Body of pancreas (tissue), 4 donors: Measurements from ENCODE around the gene CLDN19. TPM values are rescaled to one million over a fixed set of nuclear protein-coding genes. Genes with fewer than 3 reads are reported as not detected.

ENCODE experiments used
- ATAC-seq: fragments of 150-250 bp; one replicate; pipeline ENCODE4 v1.9.1; 2016
- DNase-seq, 4 donors: peaks; one replicate each; pipeline ENCODE4 v3.0.0-alpha.2; 2019
- H3K27ac ChIP-seq, 4 donors: fragments of 200-600 bp; sonication (generic); 1 replicate in 3 of 4; 2 replicates in 1 of 4; pipeline versions ENCODE4 v1.5.1 to v1.6.1; 2016 to 2019; ENCODE audit warnings: mild to moderate bottlenecking in 1 of 4, mixed read lengths in 1 of 4, moderate library complexity in 1 of 4
- H3K27me3 ChIP-seq, 2 donors: fragments of 200-600 bp; sonication (generic); one replicate each; pipeline ENCODE4 v1.6.0; 2016; ENCODE audit warnings: mild to moderate bottlenecking in 1 of 2
- H3K36me3 ChIP-seq, 2 donors: fragments of 200-600 bp; sonication (generic); replicated peaks in 1 of 2; 2 replicates each; pipeline ENCODE4 v1.5.1; 2016; ENCODE audit warnings: low read depth in 2 of 2; ENCODE audit not compliant: insufficient read depth in 1 of 2
- H3K4me1 ChIP-seq: fragments of 200-600 bp; sonication (generic); one replicate; pipeline ENCODE4 v1.6.0; 2016
- H3K4me3 ChIP-seq, 2 donors: fragments of 200-600 bp; sonication (generic); 1 replicate in 1 of 2; 2 replicates in 1 of 2; pipeline ENCODE4 v1.5.1; 2016 to 2019
- H3K9me3 ChIP-seq, 3 donors: fragments of 200-600 bp; sonication (generic); 1 replicate in 2 of 3; 2 replicates in 1 of 3; pipeline ENCODE4 v1.5.1; 2016
- CTCF ChIP-seq, 7 experiments: fragments of 450-650 bp in 4 of 7; fragments of 200-600 bp in 3 of 7; sonication (generic) in 3 of 7; IDR thresholded peaks; one replicate each; pipeline ENCODE4 v1.5.1; 2016 to 2019; ENCODE audit warnings: antibody characterized with exemption in 7 of 7
- POLR2A ChIP-seq, 3 donors: fragments of 450-650 bp; IDR thresholded peaks; one replicate each; pipeline ENCODE4 v1.6.1; 2016; ENCODE audit warnings: antibody characterized with exemption in 3 of 3, mild to moderate bottlenecking in 2 of 3
- WGBS, 2 donors: methylation state at CpG; one replicate each; pipeline ENCODE4 v1.1.5; 2017; 5-methylcytosine and 5-hydroxymethylcytosine counted together
- intact Hi-C: fragments of 100-400 bp; cut with DNase I; formaldehyde crosslinking; loops from one replicate; pipeline ENCODE4 v1.15.1; 2023
- total RNA-seq, 2 donors: library from RNA; depleted of rRNA; stranded (reverse); fragments of >200 nt; gene quantifications; one replicate each; pipeline ENCODE4 v1.1.0, GENCODE V29; 2016

Gene CLDN19
- total RNA-seq, 2 donors from 2014 or later = not detected

GRCh38 chr1:42776502-42776901, 36.5 kb upstream of the CLDN19 start:
- TF ChIP-seq CTCF (IDR thresholded peaks at IDR 0.05) (no peak), POLR2A (IDR thresholded peaks at IDR 0.05) (no peak)
- no peak for DNase-seq
- Histone ChIP-seq H3K4me1 (no peaks in the 10 kb centered on the region), H3K36me3 (peaks cover 0 to 7% of the 10 kb centered on the region in 2 donors), H3K27ac (no peak overlapping the region), H3K4me3 (no peak overlapping the region), H3K9me3 (no peaks in the 10 kb centered on the region), H3K27me3 (no peaks in the 10 kb centered on the region)
- intact Hi-C loops = no loop called here
- ATAC-seq = no peak
- WGBS, 2 donors = 90 to 98% methylated on average over 4 to 6 of the region's 6 CpGs

- intact Hi-C loops = no loop called here
- no peaks in the 10 kb centered on the region for H3K9me3 ChIP-seq
- H3K27me3 ChIP-seq = no peaks in the 10 kb centered on the region
- TF ChIP-seq CTCF (IDR thresholded peaks at IDR 0.05) (no peak), POLR2A (IDR thresholded peaks at IDR 0.05) (no peak)
- 84 to 89% methylated on average over 5 of the region's 5 CpGs for WGBS, 2 donors
- peaks cover 0 to 7% of the 10 kb centered on the region in 2 donors for H3K36me3 ChIP-seq
- H3K4me1 ChIP-seq = no peaks in the 10 kb centered on the region
- DNase-seq (no peak), ATAC-seq (no peak)
- no peak overlapping the region for H3K27ac ChIP-seq
- H3K4me3 ChIP-seq = no peak overlapping the region
Observed at GRCh38 chr1:42774928-42775526, 35.0 kb upstream of the CLDN19 start.

- DNase-seq (no peak), ATAC-seq (no peak)
- intact Hi-C loops = no loop called here
- no peak overlapping the region for H3K27ac ChIP-seq
- no peaks in the 10 kb centered on the region for H3K9me3 ChIP-seq
- 48 to 96% methylated on average over 2 of the region's 2 CpGs for WGBS, 2 donors
- peaks cover 7% of the 10 kb centered on the region for H3K4me1 ChIP-seq
- TF ChIP-seq POLR2A (IDR thresholded peaks at IDR 0.05) (no peak), CTCF (IDR thresholded peaks at IDR 0.05) (no peak)
- H3K27me3 ChIP-seq = no peaks in the 10 kb centered on the region
- no peak overlapping the region for H3K4me3 ChIP-seq
- peaks cover 0 to 7% of the 10 kb centered on the region in 2 donors for H3K36me3 ChIP-seq
Observed at GRCh38 chr1:42773420-42773819, 33.4 kb upstream of the CLDN19 start.

- Histone ChIP-seq H3K9me3 (no peaks in the 10 kb centered on the region), H3K36me3 (peaks cover 0 to under 1% of the 10 kb centered on the region in 2 donors), H3K4me1 (peaks cover 23% of the 10 kb centered on the region), H3K27ac (no peak overlapping the region), H3K27me3 (no peaks in the 10 kb centered on the region), H3K4me3 (no peak overlapping the region)
- 96% methylated on average over 3 of the region's 3 CpGs for WGBS, 2 donors
- TF ChIP-seq POLR2A (IDR thresholded peaks at IDR 0.05) = no peak
- TF ChIP-seq CTCF (IDR thresholded peaks at IDR 0.05) = no peak
- intact Hi-C loops = loop anchor here (10.0 kb wide), 1 partner anchor 95 kb away; no protein-coding TSS in a partner anchor
- DNase-seq (no peak), ATAC-seq (no peak)
Observed at GRCh38 chr1:42769811-42770210, 29.8 kb upstream of the CLDN19 start.

GRCh38 chr1:42768172-42768571, 28.1 kb upstream of the CLDN19 start:
- WGBS, 2 donors = 70 to 75% methylated on average over 2 of the region's 2 CpGs
- Histone ChIP-seq H3K27ac (no peak overlapping the region), H3K9me3 (no peaks in the 10 kb centered on the region), H3K4me1 (peaks cover 28% of the 10 kb centered on the region), H3K4me3 (no peak overlapping the region), H3K36me3 (no peaks in the 10 kb centered on the region), H3K27me3 (no peaks in the 10 kb centered on the region)
- DNase-seq = no peak
- TF ChIP-seq CTCF (IDR thresholded peaks at IDR 0.05) = no peak
- TF ChIP-seq POLR2A (IDR thresholded peaks at IDR 0.05) = no peak
- intact Hi-C loops = loop anchor here (10.0 kb wide), 1 partner anchor 93 kb away; no protein-coding TSS in a partner anchor
- ATAC-seq = no peak
